Raji (cell line): ENCODE results near the gene HYLS1.

Experiments used
- POLR2A ChIP-seq: IDR thresholded peaks from 2 replicates; pipeline ENCODE4 v1.6.1; 2011; ENCODE audit warnings: low read depth, low read length, control low read depth; ENCODE audit not compliant: insufficient read depth

The HYLS1 gene, protein sequence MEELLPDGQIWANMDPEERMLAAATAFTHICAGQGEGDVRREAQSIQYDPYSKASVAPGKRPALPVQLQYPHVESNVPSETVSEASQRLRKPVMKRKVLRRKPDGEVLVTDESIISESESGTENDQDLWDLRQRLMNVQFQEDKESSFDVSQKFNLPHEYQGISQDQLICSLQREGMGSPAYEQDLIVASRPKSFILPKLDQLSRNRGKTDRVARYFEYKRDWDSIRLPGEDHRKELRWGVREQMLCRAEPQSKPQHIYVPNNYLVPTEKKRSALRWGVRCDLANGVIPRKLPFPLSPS

DNA sequence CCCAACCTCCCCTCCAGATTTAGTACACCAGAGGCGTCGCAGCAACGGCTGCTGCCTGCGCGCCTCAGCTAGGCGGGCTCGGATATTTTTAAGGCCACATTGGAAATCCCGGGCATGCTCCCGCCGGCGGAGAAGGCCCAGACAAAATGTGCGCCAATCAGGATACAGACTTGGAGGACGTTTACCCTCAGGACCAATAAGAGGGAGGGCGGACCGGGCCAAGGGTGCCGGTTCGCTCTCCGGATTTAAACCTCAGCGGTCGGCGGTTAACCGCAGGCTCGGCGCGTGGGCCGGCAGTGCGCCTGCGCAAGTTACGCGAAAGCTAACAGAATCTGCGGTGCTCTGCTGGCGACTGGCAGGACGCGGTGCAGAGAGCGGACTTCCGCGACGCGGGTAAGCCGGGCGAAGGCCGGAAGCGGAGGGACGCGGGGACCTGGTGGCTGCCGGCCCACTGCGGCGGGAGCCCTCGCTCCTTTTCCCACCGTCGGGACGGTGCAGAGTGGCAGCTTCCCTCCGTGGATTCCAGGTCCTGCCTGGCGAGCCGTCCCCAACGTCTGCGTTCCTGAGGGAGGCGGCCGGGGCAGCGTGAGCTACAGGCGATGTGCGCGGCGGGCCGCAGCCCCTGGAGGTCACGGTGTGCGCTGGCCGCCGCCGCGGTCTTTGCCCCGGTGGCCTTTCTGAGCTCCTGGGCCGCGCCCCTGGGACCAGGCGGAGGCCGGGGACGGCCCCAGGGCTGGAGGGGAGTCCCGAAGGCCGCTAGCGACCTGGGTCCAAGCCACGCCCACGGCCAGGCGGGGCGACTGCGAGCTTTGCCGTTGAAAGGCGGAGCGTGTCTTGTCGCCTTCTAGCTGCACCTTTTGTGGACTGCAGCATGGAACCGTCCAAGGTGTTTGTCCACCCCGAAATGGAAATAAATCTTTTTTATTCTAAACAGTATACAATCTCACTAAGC is at the start of gene HYLS1:
TSS of gene HYLS1 (plus strand) at position 296 of the 952 bp plus-strand sequence. CDS start 11,701 bp downstream, outside the sequence.
- peak; percentile 81 for TF ChIP-seq POLR2A

DNA sequence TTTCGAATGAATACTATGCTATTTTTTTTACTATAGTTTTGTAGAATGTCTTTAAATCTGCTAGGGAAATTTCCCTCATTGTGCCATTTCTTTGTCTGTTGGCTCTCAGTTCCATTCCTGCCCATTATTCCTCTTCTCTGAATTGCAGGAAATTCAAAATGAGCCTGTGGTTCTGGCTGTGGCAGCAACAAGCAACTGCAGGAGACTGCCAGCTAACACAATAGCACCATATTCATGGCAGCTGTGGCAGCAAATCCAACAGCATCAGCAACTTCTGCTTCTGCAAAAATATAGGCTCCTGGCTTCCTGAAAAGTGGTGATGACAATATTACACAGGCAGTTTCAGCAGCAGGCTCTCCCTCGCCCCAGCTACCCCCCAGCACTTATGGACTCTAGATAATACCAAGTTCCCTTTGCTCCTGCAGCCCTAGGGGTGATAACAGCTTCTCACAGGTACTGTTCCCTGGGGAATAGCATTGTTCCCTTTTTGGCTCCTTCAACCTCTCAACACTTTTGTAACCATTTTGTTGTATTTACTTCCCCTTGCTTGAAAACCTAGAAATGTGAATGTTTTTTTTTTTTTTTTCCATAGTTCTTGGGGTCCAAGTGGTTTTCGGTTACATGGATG is 45.0 kb upstream of the HYLS1 start:
- no peak for TF ChIP-seq POLR2A

DNA sequence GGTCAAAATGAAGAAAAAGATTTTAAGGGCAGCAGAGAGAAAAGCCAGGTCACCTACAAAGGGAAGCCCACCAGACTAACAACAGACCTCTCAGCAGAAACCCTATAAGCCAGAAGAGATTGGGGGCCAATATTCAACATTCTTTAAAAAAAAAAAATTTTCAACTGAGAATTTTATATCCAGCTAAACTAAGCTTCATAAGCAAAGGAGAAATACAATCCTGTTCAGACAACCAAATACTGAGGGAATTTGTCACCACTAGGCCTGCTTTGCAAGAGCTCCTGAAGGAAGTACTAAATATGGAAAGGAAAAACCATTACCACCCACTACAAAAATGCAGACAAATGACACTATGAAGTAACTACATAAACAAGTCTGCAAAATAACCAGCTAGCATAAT is 41.3 kb upstream of the HYLS1 start:
- TF ChIP-seq POLR2A = no peak

DNA sequence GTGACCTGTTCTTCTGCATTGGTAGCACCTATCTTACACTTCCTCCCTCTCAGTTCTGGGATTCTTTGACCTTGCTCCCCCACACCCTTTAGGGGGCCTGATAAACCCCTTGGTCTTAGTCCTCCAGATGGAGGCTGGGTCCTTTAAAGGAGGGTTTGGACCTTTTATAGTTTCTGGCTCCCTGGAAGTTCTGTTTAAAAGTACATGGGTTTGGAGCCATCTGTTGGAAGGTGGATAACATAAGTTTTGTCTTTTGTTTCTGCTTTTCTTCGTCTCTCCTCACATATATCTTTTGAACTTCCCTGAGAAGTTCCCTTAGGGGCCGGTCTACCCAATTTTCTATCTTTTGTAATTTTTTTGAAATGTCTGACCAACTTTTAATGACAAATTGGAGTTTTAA is 17.9 kb upstream of the HYLS1 start:
- TF ChIP-seq POLR2A = no peak

DNA sequence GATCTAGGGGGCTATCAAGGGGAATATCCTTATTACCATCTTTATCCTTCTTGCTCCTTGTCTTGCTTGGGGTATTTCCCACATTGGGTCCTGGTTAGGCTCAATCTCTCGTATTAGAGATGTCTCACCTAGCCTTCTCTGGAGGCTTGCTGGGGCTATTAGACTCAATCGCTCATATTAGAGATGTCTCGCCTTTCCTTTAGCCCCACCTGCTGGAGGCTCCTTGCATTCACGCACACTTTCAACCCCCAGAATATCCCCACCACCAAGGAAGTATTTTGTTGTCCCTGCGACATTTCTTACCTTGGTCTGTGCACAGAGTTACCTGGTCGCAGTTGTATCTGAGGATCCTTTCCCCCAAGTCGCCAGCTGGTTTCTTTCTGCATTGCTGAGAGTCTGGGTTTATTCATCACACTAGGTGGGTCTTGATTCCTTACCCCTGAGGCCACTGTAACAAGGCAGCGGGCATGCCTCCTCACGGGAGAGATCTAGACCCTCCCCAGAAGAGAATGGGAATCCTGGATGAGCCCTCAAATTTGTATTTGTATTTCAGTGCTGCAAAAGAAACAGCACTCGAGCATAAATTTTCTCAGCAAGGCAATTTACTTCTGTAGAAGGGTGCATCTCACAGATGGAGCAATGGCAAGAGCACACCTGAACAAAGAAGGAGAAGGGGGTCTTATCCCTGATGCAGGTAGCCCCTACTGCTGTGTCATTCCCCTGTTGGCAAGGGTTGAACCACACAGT is 15.9 kb upstream of the HYLS1 start:
- no peak for TF ChIP-seq POLR2A

DNA sequence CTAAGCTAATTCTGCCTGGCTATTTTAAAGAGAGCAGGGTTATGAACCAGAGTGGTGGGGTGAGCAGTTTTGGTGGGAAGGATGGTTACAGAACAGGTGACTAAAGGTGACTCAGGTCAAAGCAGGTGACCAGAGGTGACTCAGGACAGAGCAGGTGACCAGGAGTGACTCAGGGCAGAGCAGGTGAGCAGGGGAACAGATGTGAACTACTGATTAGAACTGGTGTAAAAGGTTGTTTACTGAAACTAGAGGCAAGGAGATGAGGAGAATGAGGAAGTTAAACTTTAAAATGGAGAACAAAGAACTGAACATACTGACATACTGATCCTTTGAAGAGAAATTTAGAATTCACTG is 15.4 kb upstream of the HYLS1 start:
- TF ChIP-seq POLR2A = no peak

DNA sequence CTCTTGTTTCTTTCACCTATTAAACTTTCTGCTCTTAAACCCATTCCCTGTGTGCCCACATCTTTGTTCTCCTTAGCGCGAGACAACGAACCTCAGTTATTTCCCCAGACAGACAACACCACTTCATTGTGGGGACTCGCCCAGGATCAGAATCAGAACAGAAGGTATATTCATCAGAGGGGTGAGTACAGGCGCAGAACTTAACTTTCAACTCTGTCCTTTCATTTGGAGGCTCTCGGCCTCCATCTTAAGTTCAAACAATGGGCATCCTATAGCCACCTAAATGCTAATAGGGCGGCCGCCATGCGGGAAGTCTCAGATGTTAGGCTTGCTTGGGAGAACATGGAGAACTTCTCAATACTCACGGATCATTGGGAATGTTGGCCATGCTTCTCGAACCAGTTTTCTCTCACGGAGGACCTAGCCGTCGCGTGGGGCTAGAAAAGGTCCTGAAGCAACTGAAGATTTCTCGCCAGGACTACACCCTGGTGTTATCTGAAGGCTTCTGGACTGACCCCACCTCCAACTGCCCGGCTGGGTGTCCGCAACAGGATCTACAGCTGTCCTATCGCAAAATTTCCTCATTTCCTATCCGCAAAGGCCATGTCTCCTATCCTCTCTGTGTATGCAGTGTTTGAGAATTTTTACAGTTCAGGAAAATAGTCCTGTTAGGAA is 13.4 kb upstream of the HYLS1 start:
- no peak for TF ChIP-seq POLR2A

DNA sequence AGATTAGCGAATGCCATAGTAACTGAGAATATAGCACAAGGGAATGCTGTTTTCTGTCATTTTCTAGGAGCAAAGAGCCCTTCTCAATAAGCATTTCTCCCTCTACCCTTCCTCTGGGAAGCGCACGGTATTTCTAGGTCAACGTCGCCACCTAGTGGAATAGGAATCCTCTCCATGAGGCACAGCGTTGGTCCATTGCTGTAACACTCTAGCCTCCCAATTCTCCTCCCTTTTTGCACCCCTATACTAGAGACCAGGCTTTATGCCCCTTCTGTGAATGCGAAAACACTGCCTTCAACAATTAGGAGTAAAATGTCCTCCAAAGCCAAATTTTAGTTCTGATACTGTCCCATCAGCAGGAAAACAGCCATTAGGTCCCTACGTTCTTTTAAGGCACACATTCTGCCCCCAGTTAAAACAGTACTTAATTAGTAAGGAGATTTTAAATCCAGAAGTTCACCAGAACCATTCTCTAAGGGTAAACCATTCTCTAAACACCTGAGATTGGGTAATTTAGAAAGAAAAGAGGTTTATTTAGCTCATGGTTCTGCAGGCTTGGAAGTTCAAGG is 12.8 kb upstream of the HYLS1 start:
- TF ChIP-seq POLR2A = no peak

DNA sequence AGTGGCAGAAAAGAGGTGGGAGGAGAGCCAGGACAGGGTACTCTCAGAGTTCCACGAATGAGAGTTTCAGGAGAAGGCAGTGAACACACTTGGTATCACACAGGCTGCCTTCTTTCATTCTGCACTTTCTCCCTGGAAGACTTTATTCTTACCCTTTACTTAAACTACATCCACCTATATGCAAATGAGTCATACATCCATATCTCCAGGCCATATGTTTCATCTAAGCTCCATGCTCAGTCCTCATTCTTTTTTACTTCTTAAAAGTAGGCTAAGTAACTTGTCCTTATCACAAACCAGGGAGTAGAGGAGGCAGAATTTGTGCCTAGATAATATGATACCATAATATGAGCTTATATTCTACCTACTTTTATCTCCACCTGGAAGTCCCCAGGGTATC is 6.2 kb upstream of the HYLS1 start:
- TF ChIP-seq POLR2A = no peak

DNA sequence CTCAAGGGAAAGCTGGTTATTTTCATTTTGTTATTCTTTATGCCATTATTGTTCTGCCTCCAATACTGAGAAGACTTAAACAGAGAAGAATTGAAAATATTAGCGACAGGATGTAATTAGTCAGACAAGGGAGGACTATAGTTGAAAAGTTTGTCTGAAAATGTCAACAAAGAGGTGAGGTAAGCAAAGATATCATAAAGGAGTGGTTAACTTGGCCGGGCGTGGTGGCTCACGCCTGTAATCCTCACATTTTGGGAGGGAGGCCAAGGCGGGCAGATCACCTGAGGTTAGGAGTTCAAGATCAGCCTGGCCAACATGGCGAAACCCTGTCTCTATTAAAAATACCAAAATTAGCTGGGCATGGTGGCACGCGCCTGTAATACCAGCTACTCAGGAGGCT is 4.1 kb upstream of the HYLS1 start:
- TF ChIP-seq POLR2A = no peak

DNA sequence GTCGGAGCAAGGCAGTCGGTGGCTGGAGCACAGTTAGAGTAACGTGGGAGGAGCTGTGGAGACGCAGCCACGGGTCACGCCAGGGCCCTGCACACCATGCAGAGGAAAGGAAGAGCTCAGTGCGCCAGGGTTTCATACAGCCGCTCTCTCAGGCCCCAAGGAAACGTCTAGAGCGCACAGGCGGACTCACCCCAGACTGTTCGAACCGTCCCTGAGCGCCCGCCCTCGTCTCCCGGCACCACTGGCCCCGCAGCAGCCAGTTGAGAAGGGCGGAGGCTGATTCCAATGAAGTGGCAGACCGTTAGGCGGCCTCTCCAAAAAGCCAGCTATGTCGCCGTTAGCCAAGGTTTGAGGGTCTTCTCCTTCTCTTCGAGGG is 483 bp upstream of the HYLS1 start:
- no peak for TF ChIP-seq POLR2A

DNA sequence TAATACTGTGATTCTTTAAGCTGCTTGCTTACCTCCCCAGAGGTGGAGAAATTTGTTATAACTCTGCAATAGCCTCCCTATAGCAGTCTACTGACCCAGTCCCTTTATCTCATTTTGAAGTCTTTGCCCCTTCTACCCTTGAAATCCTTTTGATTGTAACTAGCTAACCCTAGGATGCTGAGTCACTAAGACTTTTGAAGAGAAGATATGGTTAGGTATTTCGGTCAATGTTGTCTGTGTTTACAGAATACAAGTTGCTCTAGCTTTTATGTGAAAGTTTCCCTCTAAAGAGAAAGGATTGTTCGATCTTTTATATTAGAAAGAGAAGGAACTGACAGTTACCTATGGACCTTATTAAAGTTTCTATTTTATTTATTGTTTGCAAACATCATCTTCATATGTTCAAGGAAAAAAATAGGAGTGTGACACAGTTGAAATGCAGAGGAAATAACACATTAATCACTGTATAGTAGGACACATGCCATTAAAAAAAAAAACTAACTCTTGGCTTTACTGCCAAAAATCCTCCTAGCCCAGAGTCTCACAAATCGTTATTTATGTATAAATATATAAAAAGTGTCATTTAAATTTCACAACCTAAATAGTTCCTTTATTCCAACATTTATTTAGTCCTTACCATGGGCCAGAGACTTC is 3.1 kb downstream of the HYLS1 start:
- no peak for TF ChIP-seq POLR2A

DNA sequence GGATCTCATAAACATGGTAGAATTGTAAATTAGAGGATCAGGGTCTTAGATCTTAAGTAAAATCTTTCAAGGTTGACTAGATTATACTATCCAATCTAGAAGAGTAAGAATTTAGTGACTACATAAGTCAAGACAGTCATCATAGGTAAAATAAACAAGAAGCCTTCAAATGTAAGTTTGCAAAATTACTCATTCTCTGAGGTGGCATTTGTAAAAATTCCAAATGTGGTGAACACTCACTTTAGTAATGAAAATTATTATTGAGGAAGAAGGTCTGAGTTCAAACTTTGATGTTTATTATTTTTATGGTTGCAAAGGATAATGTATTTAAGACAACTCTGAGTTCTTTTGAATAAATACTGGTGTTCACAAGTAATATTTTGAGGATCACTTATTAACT is 4.6 kb downstream of the HYLS1 start:
- no peak for TF ChIP-seq POLR2A

DNA sequence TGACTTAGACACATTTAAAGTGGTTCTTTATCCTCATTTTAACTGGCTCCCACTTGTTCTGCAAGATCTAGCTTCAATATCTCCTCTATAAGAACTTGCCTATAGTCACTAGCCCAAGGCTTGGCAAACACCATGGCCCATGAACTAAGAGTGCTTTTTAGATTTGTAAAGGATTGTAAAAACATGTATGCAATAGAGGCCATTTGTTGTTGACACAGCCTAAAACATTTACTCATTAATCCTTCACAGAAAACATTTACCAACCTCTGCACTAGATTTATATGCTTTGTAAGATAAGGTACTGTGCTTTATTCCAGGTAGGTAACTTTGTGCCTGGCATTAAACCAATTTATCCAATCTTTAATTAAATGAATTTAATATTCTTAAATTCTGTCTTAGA is 5.5 kb downstream of the HYLS1 start:
- TF ChIP-seq POLR2A = no peak
